Astrocyte (in vitro differentiated cells and primary cell): ENCODE data around the gene SNX27.

ENCODE experiments used
- CTCF ChIP-seq: IDR thresholded peaks from 2 replicates; pipeline ENCODE4 v1.5.1; 2011; ENCODE audit warnings: low read depth, mild to moderate bottlenecking, inconsistent platforms, low read length, moderate library complexity; ENCODE audit not compliant: insufficient read depth
- EZH2 ChIP-seq: IDR thresholded peaks from 2 replicates; pipeline ENCODE4 v1.6.1; 2012; ENCODE audit warnings: mild to moderate bottlenecking, low read length, inconsistent platforms; ENCODE audit not compliant: insufficient read depth

- no peak for TF ChIP-seq CTCF
- no peak for TF ChIP-seq EZH2
Measured at GRCh38 chr1:151611288-151611790, 511 bp upstream of the SNX27 start.
